Measurements from ENCODE around the gene CLMN. TPM values are rescaled to one million over a fixed set of nuclear protein-coding genes. Genes with fewer than 3 reads are reported as not detected.

CLMN gene
- total and polyA plus RNA-seq, 2 of the 13 experiments (the other 11 are each of a cell fraction or from before 2014, with no cell fraction given): 15.1 to 16.7 TPM

DNA sequence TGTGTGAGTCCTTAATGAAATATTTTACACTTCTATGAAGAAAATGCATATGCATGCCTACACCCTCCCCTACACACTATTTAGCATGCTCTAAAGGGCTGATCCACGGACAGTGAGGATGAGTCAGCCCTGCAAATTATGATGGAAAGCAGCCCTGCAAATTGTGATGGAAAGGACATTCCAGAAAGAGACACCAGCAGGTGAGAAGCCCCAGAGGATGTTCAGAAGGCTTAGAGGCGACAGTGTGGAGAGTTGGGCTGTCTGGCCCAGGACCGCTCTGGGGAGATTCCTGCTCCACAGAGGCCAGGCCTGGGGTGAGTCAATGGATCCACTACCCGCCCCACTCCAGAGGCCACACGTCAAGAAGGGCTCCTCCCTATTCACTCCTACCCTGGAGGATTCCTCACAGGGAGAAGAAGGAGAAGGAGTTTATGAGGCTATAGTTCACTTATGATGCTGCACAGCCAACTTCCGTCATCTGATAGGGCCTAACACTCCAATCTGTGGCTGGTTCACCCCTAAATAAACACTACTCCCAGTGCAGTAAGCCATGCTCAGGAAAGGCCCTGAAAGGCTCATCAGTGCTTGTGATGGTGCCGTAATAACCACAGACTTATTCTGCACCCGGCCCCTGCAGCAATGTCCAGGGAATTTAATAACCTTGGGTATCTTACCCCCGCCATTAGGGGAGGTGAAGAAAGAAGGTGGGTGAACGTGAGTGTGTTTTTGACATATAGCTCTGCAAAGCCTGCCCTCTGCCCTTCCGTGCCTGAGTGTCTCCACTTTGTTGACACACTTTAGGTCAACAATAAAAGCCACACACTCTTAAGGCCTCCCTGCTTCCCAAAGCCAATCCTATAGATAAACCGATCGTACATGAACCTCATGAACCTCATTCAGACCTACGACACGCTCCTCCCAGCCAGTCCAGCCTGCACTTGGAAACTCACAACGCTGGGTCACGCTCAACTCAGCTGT is 46.4 kb downstream of the CLMN start (continued):
- TF ChIP-seq, protein P1, sequence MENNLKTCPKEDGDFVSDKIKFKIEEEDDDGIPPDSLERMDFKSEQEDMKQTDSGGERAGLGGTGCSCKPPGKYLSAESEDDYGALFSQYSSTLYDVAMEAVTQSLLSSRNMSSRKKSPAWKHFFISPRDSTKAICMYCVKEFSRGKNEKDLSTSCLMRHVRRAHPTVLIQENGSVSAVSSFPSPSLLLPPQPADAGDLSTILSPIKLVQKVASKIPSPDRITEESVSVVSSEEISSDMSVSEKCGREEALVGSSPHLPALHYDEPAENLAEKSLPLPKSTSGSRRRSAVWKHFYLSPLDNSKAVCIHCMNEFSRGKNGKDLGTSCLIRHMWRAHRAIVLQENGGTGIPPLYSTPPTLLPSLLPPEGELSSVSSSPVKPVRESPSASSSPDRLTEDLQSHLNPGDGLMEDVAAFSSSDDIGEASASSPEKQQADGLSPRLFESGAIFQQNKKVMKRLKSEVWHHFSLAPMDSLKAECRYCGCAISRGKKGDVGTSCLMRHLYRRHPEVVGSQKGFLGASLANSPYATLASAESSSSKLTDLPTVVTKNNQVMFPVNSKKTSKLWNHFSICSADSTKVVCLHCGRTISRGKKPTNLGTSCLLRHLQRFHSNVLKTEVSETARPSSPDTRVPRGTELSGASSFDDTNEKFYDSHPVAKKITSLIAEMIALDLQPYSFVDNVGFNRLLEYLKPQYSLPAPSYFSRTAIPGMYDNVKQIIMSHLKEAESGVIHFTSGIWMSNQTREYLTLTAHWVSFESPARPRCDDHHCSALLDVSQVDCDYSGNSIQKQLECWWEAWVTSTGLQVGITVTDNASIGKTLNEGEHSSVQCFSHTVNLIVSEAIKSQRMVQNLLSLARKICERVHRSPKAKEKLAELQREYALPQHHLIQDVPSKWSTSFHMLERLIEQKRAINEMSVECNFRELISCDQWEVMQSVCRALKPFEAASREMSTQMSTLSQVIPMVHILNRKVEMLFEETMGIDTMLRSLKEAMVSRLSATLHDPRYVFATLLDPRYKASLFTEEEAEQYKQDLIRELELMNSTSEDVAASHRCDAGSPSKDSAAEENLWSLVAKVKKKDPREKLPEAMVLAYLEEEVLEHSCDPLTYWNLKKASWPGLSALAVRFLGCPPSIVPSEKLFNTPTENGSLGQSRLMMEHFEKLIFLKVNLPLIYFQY (CRISPR knock-in tag; IDR thresholded peaks at IDR 0.05; ENCODE audit: borderline replicate concordance): no peak
- TF ChIP-seq EED (CRISPR knock-in tag; IDR thresholded peaks at IDR 0.05) (no peak), RARA (CRISPR knock-in tag; IDR thresholded peaks at IDR 0.05) (peak; percentile 88), KMT2A (CRISPR knock-in tag; IDR thresholded peaks at IDR 0.05) (no peak), ZNF775 (CRISPR knock-in tag; IDR thresholded peaks at IDR 0.05; ENCODE audit: borderline replicate concordance) (0 out of 2 replicates have a peak, but pooled peaks have one; percentile 55), JUNB (CRISPR knock-in tag; IDR thresholded peaks at IDR 0.05; ENCODE audit: borderline replicate concordance) (no peak), ZFP1 (CRISPR knock-in tag; IDR thresholded peaks at IDR 0.05) (no peak), HHEX (CRISPR knock-in tag; IDR thresholded peaks at IDR 0.05) (peak; percentile 43; the same call in 1 of the 2 replicates), EEA1 (CRISPR knock-in tag; IDR thresholded peaks at IDR 0.05; ENCODE audit: borderline replicate concordance) (no peak), ARNT (IDR thresholded peaks at IDR 0.05) (no peak), MLLT10 (CRISPR knock-in tag; IDR thresholded peaks at IDR 0.05) (no peak), ZNF451 (CRISPR knock-in tag; IDR thresholded peaks at IDR 0.05) (no peak), GMEB2 (CRISPR knock-in tag; IDR thresholded peaks at IDR 0.05; ENCODE audit: low read depth) (no peak), ZKSCAN8 (CRISPR knock-in tag; IDR thresholded peaks at IDR 0.05; ENCODE audit: borderline replicate concordance) (no peak), ZNF329 (CRISPR knock-in tag; IDR thresholded peaks at IDR 0.05; ENCODE audit: low read depth) (no peak)
- TF ChIP-seq, protein P2, sequence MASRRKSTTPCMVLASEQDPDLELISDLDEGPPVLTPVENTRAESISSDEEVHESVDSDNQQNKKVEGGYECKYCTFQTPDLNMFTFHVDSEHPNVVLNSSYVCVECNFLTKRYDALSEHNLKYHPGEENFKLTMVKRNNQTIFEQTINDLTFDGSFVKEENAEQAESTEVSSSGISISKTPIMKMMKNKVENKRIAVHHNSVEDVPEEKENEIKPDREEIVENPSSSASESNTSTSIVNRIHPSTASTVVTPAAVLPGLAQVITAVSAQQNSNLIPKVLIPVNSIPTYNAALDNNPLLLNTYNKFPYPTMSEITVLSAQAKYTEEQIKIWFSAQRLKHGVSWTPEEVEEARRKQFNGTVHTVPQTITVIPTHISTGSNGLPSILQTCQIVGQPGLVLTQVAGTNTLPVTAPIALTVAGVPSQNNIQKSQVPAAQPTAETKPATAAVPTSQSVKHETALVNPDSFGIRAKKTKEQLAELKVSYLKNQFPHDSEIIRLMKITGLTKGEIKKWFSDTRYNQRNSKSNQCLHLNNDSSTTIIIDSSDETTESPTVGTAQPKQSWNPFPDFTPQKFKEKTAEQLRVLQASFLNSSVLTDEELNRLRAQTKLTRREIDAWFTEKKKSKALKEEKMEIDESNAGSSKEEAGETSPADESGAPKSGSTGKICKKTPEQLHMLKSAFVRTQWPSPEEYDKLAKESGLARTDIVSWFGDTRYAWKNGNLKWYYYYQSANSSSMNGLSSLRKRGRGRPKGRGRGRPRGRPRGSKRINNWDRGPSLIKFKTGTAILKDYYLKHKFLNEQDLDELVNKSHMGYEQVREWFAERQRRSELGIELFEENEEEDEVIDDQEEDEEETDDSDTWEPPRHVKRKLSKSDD (CRISPR knock-in tag; IDR thresholded peaks at IDR 0.05; ENCODE audit: low read depth): no peak
- TF ChIP-seq, protein P3, sequence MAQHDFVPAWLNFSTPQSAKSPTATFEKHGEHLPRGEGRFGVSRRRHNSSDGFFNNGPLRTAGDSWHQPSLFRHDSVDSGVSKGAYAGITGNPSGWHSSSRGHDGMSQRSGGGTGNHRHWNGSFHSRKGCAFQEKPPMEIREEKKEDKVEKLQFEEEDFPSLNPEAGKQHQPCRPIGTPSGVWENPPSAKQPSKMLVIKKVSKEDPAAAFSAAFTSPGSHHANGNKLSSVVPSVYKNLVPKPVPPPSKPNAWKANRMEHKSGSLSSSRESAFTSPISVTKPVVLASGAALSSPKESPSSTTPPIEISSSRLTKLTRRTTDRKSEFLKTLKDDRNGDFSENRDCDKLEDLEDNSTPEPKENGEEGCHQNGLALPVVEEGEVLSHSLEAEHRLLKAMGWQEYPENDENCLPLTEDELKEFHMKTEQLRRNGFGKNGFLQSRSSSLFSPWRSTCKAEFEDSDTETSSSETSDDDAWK (CRISPR knock-in tag; IDR thresholded peaks at IDR 0.05): no peak
- TF ChIP-seq, protein P4, sequence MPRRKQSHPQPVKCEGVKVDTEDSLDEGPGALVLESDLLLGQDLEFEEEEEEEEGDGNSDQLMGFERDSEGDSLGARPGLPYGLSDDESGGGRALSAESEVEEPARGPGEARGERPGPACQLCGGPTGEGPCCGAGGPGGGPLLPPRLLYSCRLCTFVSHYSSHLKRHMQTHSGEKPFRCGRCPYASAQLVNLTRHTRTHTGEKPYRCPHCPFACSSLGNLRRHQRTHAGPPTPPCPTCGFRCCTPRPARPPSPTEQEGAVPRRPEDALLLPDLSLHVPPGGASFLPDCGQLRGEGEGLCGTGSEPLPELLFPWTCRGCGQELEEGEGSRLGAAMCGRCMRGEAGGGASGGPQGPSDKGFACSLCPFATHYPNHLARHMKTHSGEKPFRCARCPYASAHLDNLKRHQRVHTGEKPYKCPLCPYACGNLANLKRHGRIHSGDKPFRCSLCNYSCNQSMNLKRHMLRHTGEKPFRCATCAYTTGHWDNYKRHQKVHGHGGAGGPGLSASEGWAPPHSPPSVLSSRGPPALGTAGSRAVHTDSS (CRISPR knock-in tag; conservative IDR thresholded peaks at IDR 0.05): no peak

Measured in HepG2 (cell line).